ENCODE results near the gene LARP6.
A peak's percentile ranks its signal among the peaks of the same experiment; 100 is the strongest.
"Not testable (repeated sequence)": the region's sequence is repeated elsewhere in the genome, so short reads cannot be mapped to it uniquely, and the experiment has no call there.

Gene LARP6

GRCh38 chr15:70858614-70859321 is 4.8 kb upstream of the LARP6 start:
- DNase-seq, result not testable (repeated sequence)

- no peak for DNase-seq
These were observed 3.8 kb upstream of the LARP6 start for GRCh38 chr15:70857562-70858285.

GRCh38 chr15:70856884-70857561 is 3.1 kb upstream of the LARP6 start:
- DNase-seq, result no peak

- DNase-seq, result no peak
These were observed 2.4 kb upstream of the LARP6 start for GRCh38 chr15:70856177-70856883.

- DNase-seq, result no peak
These were observed 1.8 kb upstream of the LARP6 start for GRCh38 chr15:70855764-70856163.

- DNase-seq, result no peak
These were observed 664 bp upstream of the LARP6 start for GRCh38 chr15:70854666-70854976.

GRCh38 chr15:70853318-70853972 is 512 bp downstream of the LARP6 start:
- peak; percentile 29 for DNase-seq

GRCh38 chr15:70852501-70853317 is 1.2 kb downstream of the LARP6 start:
- no peak for DNase-seq

- DNase-seq, result no peak
These were observed 2.1 kb downstream of the LARP6 start for GRCh38 chr15:70851889-70852288.

GRCh38 chr15:70845602-70846360 is 8.2 kb downstream of the LARP6 start:
- no peak for DNase-seq

GRCh38 chr15:70837476-70837875 is 16.5 kb downstream of the LARP6 start:
- DNase-seq, result no peak

- DNase-seq, result no peak
These were observed 18.1 kb downstream of the LARP6 start for GRCh38 chr15:70835841-70836240.

- DNase-seq, result no peak
These were observed 18.5 kb downstream of the LARP6 start for GRCh38 chr15:70835415-70835814.

- DNase-seq, result no peak
These were observed 19.0 kb downstream of the LARP6 start for GRCh38 chr15:70834999-70835398.

GRCh38 chr15:70833861-70834765 is 19.8 kb downstream of the LARP6 start:
- no peak for DNase-seq

GRCh38 chr15:70833422-70833821 is 20.5 kb downstream of the LARP6 start:
- no peak for DNase-seq

- no peak for DNase-seq
These were observed 21.8 kb downstream of the LARP6 start for GRCh38 chr15:70832176-70832575.

GRCh38 chr15:70831094-70831911 is 22.7 kb downstream of the LARP6 start:
- no peak for DNase-seq

- no peak for DNase-seq
These were observed 23.3 kb downstream of the LARP6 start for GRCh38 chr15:70830615-70831014.
